Tibial nerve (tissue), 4 donors: ENCODE data around the gene GLT8D1.

Experiments
- CTCF ChIP-seq, 5 experiments: fragments of 200-600 bp in 3 of 5; fragments of 450-650 bp in 2 of 5; sonication (generic) in 3 of 5; IDR thresholded peaks; one replicate each; pipeline ENCODE4 v1.5.1; 2016 to 2019; ENCODE audit warnings: antibody characterized with exemption in 5 of 5, mild to moderate bottlenecking in 3 of 5, moderate library complexity in 2 of 5
- EP300 ChIP-seq, 2 donors: sonication (generic); formaldehyde crosslinking; IDR thresholded peaks; one replicate each; pipeline ENCODE4 v1.6.1; 2017; ENCODE audit warnings: antibody characterized with exemption in 2 of 2, mild to moderate bottlenecking in 1 of 2
- POLR2A ChIP-seq, 2 donors: fragments of 450-650 bp; IDR thresholded peaks; one replicate each; pipeline ENCODE4 v1.6.1; 2017; ENCODE audit warnings: antibody characterized with exemption in 2 of 2, mild to moderate bottlenecking in 2 of 2, moderate library complexity in 2 of 2

- no peak for TF ChIP-seq POLR2A (IDR thresholded peaks at IDR 0.05)
- no peak for TF ChIP-seq CTCF (IDR thresholded peaks at IDR 0.05)
- no peak for TF ChIP-seq EP300 (IDR thresholded peaks at IDR 0.05)
These were observed 12.5 kb downstream of the GLT8D1 start for GRCh38 chr3:52693071-52693470.
